GM21360 (cell line): ENCODE measurements around the gene MRPS16.

Experiments
- ATAC-seq: cut with Tn5 transposase; IDR thresholded peaks from one replicate; pipeline ENCODE4 v1.9.1; 2021; ENCODE audit warnings: mild to moderate bottlenecking, moderate library complexity; ENCODE audit not compliant: unreplicated experiment

Gene MRPS16

DNA sequence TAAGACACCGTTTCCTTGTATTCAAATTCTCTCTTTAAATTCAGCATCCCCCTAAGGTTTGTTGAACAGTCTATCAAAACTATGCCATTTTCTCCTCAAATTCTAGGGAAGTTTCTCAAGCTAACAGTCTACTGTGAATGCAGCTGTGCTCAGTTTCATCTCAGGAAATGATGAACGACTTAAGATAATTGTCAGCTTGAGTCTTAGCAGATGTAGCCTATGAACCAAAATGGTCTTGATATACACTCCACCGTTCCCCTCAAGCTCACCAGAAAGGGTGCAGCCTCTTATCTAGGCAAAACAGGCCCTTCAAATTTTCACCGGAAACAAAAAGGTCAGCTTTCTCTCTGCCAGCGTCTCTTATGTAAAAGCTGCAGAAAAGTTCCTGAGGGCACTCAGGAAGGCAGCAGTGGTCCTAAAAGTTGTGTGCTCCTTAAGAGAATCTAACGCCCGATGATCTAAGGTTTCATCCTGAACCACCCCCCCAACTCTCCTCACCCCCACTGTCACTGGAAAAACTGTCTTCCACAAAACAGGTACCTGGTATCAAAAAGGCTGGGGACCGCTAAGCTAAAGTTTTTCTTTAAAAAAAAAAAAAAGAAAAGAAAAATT is 7.5 kb downstream of the MRPS16 start:
- no peak for ATAC-seq

DNA sequence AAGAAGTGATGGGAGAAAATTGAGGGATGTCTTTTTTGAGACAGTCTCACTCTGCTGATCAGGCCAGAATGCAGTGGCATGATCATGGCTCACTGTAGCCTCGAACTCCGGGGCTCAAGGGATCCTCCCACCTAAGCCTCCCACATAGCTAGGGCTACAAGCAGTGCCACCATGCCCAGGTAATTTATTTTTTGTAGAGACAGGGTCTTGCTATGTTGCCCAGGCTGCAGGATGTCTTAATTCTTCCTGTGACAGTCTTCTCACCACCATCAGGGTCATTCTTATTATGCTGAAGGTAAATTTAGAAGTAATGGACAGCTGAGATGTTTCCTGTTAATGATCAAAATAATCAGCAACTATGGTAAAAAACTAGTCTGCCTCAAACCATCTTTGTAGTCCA is 12.5 kb downstream of the MRPS16 start:
- ATAC-seq: no peak

DNA sequence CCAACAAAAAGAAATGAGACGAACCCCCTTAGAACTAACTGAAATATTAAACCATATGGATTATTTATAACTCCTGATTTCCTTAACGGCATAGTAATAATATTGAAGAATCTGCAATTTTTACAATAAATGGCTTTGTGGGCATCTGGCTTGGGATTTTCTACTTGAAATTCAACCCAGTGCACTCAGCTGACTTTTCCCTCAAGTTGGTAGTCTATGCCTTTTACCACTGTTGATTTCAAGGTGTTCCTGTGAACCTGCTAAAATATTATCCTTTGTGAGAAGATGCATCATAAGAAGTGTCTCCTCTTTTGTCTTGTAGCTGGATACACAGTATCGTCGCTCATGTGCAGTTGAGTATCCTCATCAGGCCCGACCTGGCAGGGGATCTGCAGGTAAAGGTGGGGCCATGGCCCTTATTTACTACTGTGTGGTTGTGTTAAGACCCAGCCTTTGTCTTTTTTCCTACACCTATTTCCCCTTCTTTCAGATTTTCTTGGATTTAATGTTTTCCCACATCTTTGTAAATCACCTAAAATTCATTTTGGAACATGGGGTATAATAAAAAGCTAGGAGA is 13.4 kb downstream of the MRPS16 start:
- ATAC-seq: no peak

DNA sequence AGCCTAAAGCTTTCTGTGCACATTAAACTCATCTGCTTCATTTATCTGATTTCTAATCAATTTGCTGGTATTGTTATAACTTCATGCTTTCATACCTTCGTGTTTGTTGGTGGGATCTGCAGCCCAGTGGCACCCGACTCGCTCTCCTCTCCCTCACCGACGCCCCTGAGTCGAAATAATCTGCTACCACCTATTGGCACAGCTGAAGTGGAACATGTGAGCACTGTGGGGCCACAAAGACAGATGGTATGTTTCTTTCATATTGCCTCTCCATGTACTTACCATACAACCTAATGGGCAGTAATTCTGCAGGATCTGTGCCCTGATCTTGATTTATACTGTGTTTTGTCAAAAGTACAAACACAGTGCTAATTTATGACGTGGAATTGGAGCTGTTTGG is 17.7 kb downstream of the MRPS16 start:
- ATAC-seq: no peak

DNA sequence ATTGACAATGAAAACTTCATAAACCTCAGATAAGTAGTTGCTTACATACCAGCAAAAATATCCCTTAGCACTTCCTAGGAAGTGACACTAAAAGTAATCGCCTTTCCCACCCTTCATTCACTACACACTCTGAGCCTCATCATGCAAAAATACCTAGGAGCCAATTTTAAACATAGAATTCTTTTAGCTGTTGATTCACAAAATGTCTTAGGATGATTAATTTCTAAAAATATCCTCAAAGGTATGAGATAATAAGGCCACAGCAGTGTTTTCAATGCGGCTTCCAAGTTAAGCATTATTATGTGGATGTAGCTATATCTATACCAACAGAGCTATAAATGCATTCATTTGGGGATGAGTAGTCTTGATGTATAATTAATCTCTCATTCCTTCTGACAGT is 18.6 kb downstream of the MRPS16 start:
- no peak for ATAC-seq

DNA sequence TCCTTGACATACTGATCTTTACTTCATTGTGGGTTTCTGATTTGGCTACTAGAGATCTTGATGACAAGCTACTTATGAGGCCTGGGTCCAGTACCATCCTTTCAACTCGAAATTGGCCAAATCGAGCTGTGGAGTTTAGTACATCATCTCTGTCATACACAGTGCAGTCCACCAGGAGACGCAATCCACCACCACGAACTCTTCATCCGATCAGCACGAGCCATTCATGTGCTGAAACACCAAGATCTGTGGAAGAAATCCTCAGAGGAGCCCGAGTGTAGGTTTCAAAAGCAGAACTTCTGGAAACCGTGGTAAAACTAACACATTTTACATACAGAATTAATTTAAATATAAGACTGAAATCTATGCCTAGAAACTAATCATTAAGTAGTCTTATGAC is 19.6 kb downstream of the MRPS16 start:
- no peak for ATAC-seq

DNA sequence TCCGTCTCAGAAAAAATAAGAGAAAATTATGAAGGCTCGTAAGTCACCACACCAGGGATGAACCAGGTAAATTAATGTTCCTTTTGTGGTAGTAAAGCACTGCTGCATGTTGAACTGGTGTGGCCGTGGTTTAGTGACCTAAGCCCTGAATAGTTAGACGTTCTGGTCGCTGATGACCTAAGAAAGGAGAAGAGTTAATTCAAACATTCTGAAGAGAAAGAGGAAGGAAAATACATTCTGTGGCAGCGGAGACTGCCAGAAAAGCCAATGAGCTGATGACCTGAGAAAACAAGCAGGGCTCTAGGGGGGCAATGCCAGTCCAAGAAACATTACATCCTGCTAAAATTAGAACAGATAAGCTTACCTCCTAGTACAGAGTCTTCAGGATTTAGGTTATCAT is 22.9 kb downstream of the MRPS16 start:
- no peak for ATAC-seq

DNA sequence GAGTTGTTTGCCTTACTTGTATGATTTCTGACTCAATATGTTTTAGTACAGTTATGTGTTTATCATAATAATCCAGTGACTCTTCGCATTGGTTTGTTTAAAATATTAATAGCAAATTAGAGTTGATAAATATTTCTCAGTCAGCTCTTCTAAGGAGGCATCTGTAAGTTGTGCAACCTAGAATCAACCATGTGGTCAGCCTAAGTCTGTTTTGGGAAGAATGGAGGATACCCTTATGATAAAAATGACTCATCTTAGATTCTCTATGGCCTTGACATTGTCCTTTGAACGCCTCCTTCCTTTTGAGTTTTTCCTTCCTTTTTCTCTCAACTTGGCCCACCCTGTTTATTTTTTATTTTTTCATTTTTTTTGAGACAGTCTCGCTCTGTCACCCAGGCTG is 24.2 kb downstream of the MRPS16 start:
- no peak for ATAC-seq

DNA sequence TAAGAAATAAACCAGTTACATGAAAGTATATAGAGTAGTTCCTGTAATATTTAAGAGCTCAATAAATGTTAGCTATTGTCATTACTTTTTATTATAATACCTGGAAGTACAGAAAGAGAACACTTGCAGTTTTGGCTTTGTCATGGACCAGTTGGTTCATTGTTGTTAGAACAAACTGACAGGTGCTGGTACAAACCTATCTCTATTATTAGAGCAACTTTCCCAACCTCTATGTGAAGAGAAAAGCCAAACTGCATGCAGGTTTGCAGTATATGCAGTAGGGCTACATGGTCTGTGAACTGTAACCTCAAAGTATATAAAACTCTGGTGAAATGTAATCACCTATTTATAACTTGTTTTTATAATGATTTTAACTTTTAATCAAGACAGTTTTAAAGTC is 25.8 kb downstream of the MRPS16 start:
- no peak for ATAC-seq

DNA sequence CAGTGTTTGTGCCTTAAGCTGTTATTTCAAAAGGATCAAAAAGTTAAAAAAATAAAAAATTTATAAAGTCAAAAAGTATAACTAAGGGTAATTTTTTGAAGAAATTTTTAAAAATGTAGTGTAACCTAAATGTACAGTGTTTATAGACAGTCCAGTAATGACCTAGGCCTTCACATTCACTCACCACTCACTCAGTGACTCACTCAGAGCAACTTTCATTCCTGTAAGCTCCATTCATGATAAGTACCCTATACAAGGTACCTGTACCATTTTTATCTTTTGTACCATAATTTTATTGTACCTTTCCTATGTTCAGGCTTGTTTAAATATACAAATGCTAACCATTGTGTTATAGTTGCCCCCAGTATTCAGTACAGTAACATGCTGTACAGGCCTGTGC is 26.9 kb downstream of the MRPS16 start:
- no peak for ATAC-seq

DNA sequence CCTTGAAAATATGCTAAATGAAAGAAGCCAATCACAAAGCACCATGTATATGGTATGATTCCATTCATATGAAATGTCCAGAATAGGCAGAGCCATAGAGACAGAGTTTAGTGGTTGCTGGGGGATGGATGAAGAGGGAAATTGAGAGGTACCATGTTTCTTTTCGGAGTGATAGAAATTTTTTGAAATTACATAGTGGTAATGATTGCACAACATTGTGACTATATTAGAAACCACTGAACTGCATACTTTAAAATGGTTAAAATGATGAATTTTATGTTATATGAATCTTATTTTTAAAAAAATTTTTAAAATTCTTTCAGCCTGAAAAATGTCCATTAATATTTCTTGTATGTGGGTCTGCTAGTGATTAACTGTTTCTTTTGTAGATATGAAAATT is 31.5 kb downstream of the MRPS16 start:
- ATAC-seq: no peak

DNA sequence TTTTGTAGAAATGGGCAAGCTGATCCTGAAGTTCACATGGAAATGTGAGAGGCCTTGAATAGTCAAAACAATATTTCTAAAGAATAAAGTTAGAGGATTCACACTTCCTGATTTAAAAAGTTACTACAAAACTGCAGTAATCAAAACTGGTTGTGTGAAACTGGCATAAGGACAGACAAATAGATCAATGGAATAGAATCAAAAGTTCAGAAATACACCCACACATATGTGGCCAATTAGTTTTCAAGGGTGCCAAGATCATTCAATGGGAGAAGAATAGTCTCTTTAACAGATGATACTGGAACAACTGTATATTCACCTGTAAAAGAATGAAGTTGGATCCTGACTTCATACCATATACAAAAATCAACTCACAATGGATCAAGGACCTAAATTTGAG is 33.1 kb downstream of the MRPS16 start:
- no peak for ATAC-seq

DNA sequence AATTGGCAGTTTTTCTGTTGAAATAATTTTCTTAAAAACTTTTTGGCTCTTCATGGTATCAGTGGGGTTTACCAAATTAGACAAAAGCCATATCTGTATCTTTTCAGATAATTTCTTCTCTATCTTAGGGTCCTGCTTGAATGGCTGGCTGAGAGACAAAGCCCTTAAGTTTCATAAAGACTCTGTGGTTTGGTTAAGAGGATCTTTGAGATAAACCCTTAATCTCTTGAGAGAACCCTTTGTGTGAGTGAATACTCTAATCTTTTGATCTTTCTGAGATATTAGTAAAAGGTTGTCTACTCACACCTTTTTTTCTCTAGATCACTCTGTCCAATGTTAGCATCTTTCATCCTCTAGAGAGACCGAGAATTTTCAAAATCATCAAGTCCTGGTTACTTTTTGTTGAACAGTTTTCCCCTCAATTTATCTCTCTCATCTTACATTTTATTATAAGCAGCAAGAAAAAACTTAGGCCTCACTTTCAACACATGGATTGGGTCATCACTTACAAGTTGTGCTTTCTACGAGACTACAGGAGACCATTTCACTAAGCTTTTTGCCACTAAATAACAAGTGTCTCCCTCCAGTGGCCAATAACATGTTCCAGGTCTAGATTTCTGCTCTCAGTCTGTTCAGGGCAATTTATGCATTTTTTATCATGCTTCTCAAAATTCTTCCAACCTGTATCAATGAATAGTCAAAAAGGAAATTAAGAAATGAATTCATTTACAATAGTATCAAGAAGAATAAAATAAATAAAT is 33.8 kb downstream of the MRPS16 start:
- ATAC-seq: no peak

DNA sequence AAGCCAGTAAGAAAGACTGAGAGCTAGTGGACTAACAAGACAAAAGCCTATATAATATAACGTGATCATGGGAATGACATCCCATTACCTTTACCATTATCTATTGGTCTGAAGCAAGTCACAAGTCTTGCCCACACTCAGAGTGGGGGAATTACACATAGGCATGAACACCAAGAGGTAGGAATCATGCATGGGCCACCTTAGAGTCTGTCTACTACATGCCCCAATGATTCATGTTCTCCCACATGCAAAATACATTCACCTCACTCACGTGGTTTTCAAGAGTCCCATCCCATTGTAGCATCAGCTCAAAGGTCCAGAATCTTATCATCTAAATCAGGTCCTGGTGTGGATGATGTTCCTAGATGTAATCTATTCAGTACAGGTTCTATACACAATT is 34.8 kb downstream of the MRPS16 start:
- no peak for ATAC-seq

DNA sequence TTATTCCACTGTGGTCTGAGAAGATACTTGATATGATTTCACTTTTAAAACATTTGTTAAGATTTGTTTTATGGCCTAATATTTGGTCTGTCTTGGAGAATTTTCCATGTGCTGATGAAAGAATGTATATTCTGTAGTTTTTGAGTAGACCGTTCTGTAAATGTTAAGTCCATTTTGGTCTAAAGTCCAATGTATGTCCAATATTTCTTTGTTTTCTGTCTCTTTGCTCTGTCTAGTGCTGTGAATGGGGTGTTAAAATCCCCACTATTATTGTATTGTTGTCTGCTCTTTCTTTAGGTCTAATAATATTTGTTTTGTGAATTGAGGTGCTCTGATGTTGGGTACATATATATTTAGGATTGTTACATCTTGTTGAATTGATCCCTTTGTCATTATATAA is 36.7 kb downstream of the MRPS16 start:
- ATAC-seq: no peak

DNA sequence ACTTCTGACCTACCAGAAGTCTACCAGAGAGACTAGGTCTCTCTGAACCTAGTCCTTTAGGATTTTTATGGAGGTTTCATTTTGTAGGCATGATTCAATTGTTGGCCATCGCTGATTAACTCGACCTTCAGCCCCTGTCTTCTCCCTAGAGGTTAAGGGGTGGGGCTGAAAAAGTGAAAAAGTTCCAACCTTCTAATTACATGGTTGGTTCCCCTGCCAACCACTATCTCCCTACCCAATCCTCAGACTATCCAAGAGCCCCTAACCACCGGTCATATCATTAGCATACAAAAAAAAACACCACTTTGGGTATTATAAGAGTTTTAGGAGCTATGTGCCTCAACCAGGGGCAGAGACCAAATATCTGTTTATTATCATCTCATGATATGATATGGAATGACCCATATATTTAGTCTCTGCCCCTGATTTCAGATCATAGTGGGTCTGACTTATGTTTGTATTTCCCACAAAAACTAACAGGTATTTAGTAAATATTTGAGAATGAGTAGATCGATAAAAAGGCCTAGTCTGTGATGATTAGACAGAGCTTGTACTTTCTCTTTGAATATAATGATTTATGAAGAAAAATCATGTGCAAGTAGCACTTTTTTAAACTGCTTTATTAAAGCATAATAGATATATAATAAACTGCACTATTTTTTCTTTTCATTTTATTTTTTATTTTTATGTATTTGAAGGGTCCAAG is 41.2 kb downstream of the MRPS16 start:
- no peak for ATAC-seq

DNA sequence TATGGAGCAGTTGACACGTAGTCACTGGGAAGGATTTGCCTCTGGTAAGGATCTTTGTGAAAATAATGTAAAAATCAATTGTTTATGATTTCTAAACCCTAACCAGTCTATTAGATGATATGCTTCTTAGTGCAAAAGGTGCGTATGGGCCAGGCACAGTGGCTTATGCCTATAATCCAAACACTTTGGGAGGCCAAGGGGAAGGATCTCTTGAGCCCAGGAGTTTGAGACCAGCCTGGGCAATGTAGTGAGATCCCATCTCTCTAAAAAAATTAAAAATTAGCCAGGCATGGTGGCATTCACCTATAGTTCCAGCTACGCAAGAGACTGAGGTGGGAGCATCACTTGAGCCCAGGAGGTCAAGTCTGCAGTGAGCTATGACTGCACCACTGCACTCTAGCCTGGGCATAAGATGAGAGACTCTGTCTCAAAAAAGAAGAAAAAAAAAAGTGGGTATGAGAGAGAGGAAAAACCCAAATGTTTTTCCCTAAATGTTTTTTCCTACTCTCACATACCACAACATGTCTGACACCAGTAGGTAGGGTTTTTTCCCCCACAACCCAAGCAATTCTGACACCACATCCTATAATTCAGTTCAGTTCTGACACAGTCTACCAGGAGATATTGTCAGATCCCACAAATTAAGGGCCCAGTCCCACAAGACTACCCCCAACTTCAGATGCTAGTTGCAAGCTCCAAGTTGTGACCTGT is 41.9 kb downstream of the MRPS16 start:
- no peak for ATAC-seq

DNA sequence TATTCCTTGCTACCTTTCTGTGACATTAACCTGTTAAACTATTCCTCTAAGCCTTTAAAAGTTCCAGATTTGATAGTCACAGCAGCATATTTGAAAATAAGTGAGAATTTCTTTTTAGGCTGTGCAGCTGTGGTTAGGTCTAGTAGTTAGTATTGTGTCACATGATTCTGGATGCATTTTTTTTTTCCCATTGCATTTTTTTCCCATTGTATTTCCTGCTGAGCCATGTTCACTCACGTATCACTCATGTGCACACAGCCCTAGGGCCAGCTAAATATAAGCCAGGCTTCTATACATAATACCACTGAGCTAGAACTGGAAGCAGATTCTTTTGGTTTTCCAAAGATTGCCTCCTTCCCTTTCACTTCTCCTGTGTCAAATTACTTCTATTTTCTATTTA is 42.7 kb downstream of the MRPS16 start:
- ATAC-seq: no peak

DNA sequence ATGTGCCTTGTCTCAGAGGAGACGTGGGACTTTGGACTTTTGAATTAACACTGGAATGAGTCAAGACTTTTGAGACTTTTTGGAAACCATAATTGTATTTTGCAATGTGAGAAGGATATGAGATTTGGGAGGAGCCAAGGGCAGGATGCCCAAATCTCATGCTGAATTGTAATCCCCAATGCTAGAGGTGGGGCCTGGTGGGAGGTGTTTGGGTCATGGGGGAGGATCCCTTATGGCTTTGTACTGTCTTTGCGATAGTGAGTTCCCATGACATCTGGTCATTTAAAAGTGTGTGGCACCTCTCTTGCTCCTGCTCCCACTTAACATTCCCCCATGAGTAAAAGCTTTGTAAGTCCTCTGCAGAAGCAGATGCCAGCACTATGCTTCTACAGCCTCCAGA is 44.6 kb downstream of the MRPS16 start:
- ATAC-seq: no peak

DNA sequence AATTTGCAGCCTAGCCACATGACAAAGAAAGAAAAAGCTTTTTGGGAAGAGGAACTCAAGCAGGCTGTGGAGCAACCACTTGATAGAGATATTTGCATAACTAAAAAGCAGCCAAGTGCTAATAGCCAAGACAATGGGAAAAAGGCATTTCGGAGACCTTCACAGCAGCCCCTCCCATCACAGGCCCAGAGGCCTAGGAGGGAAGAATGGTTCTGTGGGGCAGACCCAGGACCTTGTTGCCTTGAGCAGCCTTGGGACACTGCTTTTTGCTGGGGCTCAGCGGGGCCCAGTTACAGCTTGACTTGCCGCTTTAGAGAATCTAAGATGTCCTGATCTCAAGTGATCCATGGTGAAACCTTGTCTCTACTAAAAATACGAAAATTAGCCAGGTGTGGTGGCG is 46.1 kb downstream of the MRPS16 start:
- no peak for ATAC-seq

DNA sequence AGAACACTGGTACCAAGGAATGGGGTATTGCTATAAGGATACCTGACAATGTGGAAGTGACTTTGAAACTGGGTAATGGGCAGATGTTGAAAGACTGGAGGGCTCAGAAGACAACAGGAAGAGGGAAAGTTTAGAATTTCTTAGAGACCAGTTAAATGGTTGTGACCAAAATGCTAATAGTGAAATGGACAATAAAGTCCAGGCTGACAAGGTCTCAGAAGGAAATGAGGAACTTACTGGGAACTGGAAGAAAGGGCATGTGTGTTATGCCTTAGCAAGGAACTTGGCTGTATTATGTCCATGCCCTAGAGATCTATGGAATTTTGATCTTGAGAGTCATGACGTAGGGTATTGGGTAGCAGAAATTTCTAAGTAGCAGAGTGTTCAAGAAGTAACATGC is 46.6 kb downstream of the MRPS16 start:
- no peak for ATAC-seq
